Neural cell (in vitro differentiated cells): ENCODE measurements around the gene CYSRT1. TPM values are rescaled to one million over a fixed set of nuclear protein-coding genes. Genes with fewer than 3 reads are reported as not detected.

Experiments
- H2AFZ ChIP-seq: fragments of 200-600, 300-800 bp; sonication (generic), shearing (Covaris generic); 2 replicates; pipeline ENCODE4 v1.6.0; 2014; ENCODE audit warnings: low read depth, mild to moderate bottlenecking, antibody characterized with exemption, low read length, moderate library complexity
- H3F3A ChIP-seq: fragments of 200-600 bp; shearing (Covaris generic); 2 replicates; pipeline ENCODE4 v1.6.1; 2016; ENCODE audit warnings: mild to moderate bottlenecking, moderate library complexity, mixed read lengths, antibody characterized with exemption, low read length; ENCODE audit not compliant: insufficient read depth, poor library complexity, severe bottlenecking
- H3K27ac ChIP-seq: fragments of 200-600, 300-800 bp; sonication (generic), shearing (Covaris generic); 2 replicates; pipeline ENCODE4 v1.5.1; 2014; ENCODE audit warnings: mild to moderate bottlenecking, low read length, moderate library complexity
- H3K27me3 ChIP-seq: fragments of 300-800, 200-600 bp; sonication (generic), shearing (Covaris generic); 2 replicates; pipeline ENCODE4 v1.6.0; 2014; ENCODE audit warnings: mild to moderate bottlenecking, low read depth, low read length, moderate library complexity; ENCODE audit not compliant: insufficient read depth
- H3K36me3 ChIP-seq: fragments of 300-800, 200-600 bp; sonication (generic), shearing (Covaris generic); 2 replicates; pipeline ENCODE4 v1.5.1; 2014; ENCODE audit warnings: mild to moderate bottlenecking, antibody characterized with exemption, low read length, moderate library complexity; ENCODE audit not compliant: insufficient read depth
- H3K4me2 ChIP-seq: fragments of 300-800, 200-600 bp; sonication (generic), shearing (Covaris generic); 2 replicates; pipeline ENCODE4 v1.6.0; 2014; ENCODE audit warnings: mild to moderate bottlenecking, low read length
- H3K4me3 ChIP-seq: fragments of 300-800, 200-600 bp; sonication (generic), shearing (Covaris generic); 2 replicates; pipeline ENCODE4 v1.5.1; 2014; ENCODE audit warnings: mild to moderate bottlenecking, low read length, moderate library complexity
- H3K79me2 ChIP-seq: fragments of 200-600 bp; shearing (Covaris generic); replicated peaks from 2 replicates; pipeline ENCODE4 v1.6.0; 2014; ENCODE audit warnings: mild to moderate bottlenecking, low read length, moderate library complexity; ENCODE audit not compliant: insufficient read depth
- H3K9ac ChIP-seq: fragments of 300-800, 200-600 bp; sonication (generic), shearing (Covaris generic); 2 replicates; pipeline ENCODE4 v1.6.1; 2016; ENCODE audit warnings: mild to moderate bottlenecking, low read length, mixed read lengths
- H3K9me2 ChIP-seq: fragments of 200-600 bp; shearing (Covaris generic); 2 replicates; pipeline ENCODE4 v1.6.1; 2016; ENCODE audit warnings: mild to moderate bottlenecking, low read length, mixed read lengths; ENCODE audit not compliant: insufficient read depth
- H3K9me3 ChIP-seq: fragments of 200-600, 300-800 bp; sonication (generic), shearing (Covaris generic); 2 replicates; pipeline ENCODE4 v1.6.1; 2016; ENCODE audit warnings: mild to moderate bottlenecking, mixed run types, low read length, moderate library complexity, mixed read lengths
- H4K20me1 ChIP-seq: fragments of 200-600 bp; shearing (Covaris generic); 2 replicates; pipeline ENCODE4 v1.6.1; 2016; ENCODE audit warnings: mild to moderate bottlenecking, mixed run types; ENCODE audit not compliant: insufficient read depth
- EP300 ChIP-seq: fragments of 450-650 bp; conservative IDR thresholded peaks from 2 replicates; pipeline ENCODE4 v1.6.1; 2014; ENCODE audit warnings: antibody characterized with exemption, mild to moderate bottlenecking, moderate library complexity; ENCODE audit not compliant: poor library complexity, severe bottlenecking
- EZH2 ChIP-seq: fragments of 200-600, 300-800 bp; shearing (Covaris generic), sonication (generic); IDR thresholded peaks from 2 replicates; pipeline ENCODE4 v1.6.1; 2014; ENCODE audit warnings: antibody characterized with exemption, low read length, borderline replicate concordance, mild to moderate bottlenecking; ENCODE audit not compliant: insufficient read depth, poor library complexity, severe bottlenecking
- MXI1 ChIP-seq: fragments of 450-650 bp; conservative IDR thresholded peaks from 2 replicates; pipeline ENCODE4 v1.6.1; 2014; ENCODE audit warnings: antibody characterized with exemption, mild to moderate bottlenecking; ENCODE audit not compliant: poor library complexity, severe bottlenecking
- POLR2AphosphoS5 ChIP-seq: IDR thresholded peaks from 2 replicates; pipeline ENCODE4 v1.6.1; 2012
- RAD21 ChIP-seq: fragments of 450-650 bp; conservative IDR thresholded peaks from 2 replicates; pipeline ENCODE4 v1.6.1; 2014; ENCODE audit warnings: antibody characterized with exemption, mild to moderate bottlenecking, moderate library complexity
- SMC3 ChIP-seq: fragments of 450-650 bp; conservative IDR thresholded peaks from 2 replicates; pipeline ENCODE4 v1.6.1; 2014; ENCODE audit warnings: antibody characterized with exemption, mild to moderate bottlenecking, moderate library complexity; ENCODE audit not compliant: poor library complexity
- TAF1 ChIP-seq: IDR thresholded peaks from 2 replicates; pipeline ENCODE4 v1.6.1; 2012; ENCODE audit warnings: low read depth
- polyA plus RNA-seq: library from polyadenylated mRNA; depleted of rRNA; stranded (reverse); fragments of >200 nt; gene quantifications from 2 replicates; pipeline ENCODE4 v1.2.3, GENCODE V29; 2014
- TF ChIP-seq, protein P1 (sequence below): IDR thresholded peaks from 2 replicates; pipeline ENCODE4 v1.6.1; 2012; ENCODE audit warnings: borderline replicate concordance
- TF ChIP-seq, protein P2 (sequence below): fragments of 450-650 bp; IDR thresholded peaks from 2 replicates; pipeline ENCODE4 v1.5.1; 2014; ENCODE audit warnings: antibody characterized with exemption, mild to moderate bottlenecking, moderate library complexity; ENCODE audit not compliant: poor library complexity, severe bottlenecking

Gene CYSRT1
- polyA plus RNA-seq, 1 donor from 2014 or later: 3.3 TPM

DNA sequence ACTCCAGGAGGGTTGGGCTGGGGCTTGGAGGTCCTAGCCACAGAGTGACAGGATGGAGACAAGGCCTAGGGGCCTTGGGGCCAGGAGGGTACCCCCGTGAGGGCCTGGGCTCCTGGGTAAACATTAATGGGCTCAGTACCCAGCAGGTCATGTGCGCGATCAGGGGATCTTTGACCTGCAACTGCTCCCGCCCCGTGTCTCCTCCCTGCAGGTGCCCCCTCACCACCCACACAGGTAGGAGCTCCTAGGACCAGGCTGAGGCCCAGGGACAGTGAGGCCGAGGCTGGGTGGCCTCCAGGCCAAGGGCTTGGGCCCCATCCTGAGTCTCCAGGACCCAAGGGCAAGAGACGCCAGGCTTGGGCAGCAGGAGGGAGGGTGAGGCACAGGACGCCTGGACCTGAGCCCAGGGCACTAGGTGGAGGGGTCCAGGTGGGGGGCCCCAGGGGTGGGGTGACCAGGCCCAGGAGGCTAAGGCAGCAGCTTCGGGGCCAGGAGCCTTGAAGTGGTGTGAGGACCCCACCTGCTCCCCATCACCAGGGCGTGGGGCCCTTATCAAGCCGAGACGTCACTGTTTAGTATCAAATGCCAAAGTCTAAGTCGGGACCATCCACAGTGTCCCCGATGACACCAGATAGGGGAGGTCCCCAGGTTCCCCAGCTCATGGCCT, 5.9 kb downstream of the CYSRT1 start, which contains the start of gene SLC34A3:
Gene SLC34A3 (plus strand): TSS at position 197 of the 667 bp plus-strand sequence. CDS start 802 bp downstream, outside the sequence.
- no peak for TF ChIP-seq TAF1
- TF ChIP-seq RAD21: no peak
- no peak for TF ChIP-seq MXI1
- no peak for TF ChIP-seq SMC3
- TF ChIP-seq, protein P1, sequence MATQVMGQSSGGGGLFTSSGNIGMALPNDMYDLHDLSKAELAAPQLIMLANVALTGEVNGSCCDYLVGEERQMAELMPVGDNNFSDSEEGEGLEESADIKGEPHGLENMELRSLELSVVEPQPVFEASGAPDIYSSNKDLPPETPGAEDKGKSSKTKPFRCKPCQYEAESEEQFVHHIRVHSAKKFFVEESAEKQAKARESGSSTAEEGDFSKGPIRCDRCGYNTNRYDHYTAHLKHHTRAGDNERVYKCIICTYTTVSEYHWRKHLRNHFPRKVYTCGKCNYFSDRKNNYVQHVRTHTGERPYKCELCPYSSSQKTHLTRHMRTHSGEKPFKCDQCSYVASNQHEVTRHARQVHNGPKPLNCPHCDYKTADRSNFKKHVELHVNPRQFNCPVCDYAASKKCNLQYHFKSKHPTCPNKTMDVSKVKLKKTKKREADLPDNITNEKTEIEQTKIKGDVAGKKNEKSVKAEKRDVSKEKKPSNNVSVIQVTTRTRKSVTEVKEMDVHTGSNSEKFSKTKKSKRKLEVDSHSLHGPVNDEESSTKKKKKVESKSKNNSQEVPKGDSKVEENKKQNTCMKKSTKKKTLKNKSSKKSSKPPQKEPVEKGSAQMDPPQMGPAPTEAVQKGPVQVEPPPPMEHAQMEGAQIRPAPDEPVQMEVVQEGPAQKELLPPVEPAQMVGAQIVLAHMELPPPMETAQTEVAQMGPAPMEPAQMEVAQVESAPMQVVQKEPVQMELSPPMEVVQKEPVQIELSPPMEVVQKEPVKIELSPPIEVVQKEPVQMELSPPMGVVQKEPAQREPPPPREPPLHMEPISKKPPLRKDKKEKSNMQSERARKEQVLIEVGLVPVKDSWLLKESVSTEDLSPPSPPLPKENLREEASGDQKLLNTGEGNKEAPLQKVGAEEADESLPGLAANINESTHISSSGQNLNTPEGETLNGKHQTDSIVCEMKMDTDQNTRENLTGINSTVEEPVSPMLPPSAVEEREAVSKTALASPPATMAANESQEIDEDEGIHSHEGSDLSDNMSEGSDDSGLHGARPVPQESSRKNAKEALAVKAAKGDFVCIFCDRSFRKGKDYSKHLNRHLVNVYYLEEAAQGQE: no peak
- TF ChIP-seq, protein P2, sequence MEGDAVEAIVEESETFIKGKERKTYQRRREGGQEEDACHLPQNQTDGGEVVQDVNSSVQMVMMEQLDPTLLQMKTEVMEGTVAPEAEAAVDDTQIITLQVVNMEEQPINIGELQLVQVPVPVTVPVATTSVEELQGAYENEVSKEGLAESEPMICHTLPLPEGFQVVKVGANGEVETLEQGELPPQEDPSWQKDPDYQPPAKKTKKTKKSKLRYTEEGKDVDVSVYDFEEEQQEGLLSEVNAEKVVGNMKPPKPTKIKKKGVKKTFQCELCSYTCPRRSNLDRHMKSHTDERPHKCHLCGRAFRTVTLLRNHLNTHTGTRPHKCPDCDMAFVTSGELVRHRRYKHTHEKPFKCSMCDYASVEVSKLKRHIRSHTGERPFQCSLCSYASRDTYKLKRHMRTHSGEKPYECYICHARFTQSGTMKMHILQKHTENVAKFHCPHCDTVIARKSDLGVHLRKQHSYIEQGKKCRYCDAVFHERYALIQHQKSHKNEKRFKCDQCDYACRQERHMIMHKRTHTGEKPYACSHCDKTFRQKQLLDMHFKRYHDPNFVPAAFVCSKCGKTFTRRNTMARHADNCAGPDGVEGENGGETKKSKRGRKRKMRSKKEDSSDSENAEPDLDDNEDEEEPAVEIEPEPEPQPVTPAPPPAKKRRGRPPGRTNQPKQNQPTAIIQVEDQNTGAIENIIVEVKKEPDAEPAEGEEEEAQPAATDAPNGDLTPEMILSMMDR: no peak
- no peak for TF ChIP-seq POLR2AphosphoS5
- no peak for TF ChIP-seq EZH2
- no peak for TF ChIP-seq EP300
- Histone ChIP-seq H3K4me3 (no peak within 1 kb of the TSS), H3K27me3 (no peaks in the 10 kb centered on the region), H3K9me3 (no peaks in the 10 kb centered on the region), H3K9ac (no peak within 1 kb of the TSS), H2AFZ (no peak within 1 kb of the TSS), H3K36me3 (no peaks in the 10 kb centered on the region), H3K27ac (no peak within 1 kb of the TSS), H3F3A (no peaks in the 10 kb centered on the region), H3K4me2 (no peak within 1 kb of the TSS), H3K79me2 (no peaks in the 10 kb centered on the region), H3K9me2 (no peaks in the 10 kb centered on the region), H4K20me1 (no peaks in the 10 kb centered on the region)

DNA sequence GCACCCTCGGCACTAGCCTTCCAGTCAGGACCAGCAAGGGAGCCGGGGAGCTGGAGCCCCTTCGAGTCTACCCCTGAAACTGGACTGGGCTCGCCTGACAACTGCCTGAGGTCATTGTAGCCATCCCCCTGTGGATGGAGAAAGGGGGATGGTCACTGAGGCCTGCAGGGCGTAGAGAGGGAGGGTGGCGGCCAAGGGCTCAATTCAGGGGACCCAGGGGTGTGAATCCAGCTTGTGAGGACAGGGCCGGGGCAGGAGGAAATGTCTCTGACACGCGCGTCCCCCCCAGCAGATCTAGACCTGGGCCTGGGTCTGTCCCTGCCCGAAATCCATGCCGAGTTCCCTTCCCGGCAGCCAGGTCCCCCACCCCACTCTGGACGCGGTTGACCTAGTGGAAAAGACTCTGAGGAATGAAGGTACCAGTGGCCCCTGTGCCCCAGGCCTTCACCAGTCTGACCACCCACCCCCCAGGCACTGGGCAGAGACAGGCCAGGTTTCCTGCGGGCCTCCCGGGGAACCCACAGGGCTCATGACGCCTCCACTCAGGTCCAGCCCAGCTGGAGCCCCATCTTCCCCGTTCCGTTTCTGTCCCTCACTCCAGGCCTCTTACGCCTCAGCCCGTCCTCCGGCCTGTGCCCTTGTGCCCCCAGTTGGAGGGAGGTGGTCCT, 6.5 kb downstream of the CYSRT1 start:
- Histone ChIP-seq H2AFZ (no peak overlapping the region), H3F3A (no peaks in the 10 kb centered on the region), H3K27ac (no peak overlapping the region), H3K4me2 (no peak overlapping the region), H3K36me3 (no peaks in the 10 kb centered on the region), H3K9ac (no peak overlapping the region), H3K27me3 (no peaks in the 10 kb centered on the region), H3K4me3 (no peak overlapping the region), H3K9me3 (no peaks in the 10 kb centered on the region), H4K20me1 (no peaks in the 10 kb centered on the region), H3K79me2 (no peaks in the 10 kb centered on the region), H3K9me2 (no peaks in the 10 kb centered on the region)
- TF ChIP-seq TAF1: no peak
- no peak for TF ChIP-seq POLR2AphosphoS5
- TF ChIP-seq, protein P1: no peak
- no peak for TF ChIP-seq EZH2
